Peyer's patch (tissue), 4 donors: ENCODE measurements around the gene THOC6. TPM values are rescaled to one million over a fixed set of nuclear protein-coding genes. Genes with fewer than 3 reads are reported as not detected.
A peak's percentile ranks its signal among the peaks of the same experiment; 100 is the strongest.

ENCODE experiments used
- DNase-seq, 3 donors: peaks; one replicate each; pipeline ENCODE4 v3.0.0-alpha.2; 2017 to 2019
- H3K27ac ChIP-seq, 4 donors: fragments of 200-600 bp; sonication (generic); one replicate each; pipeline ENCODE4 v1.5.1; 2016 to 2019
- H3K27me3 ChIP-seq, 2 donors: fragments of 200-600 bp; sonication (generic); one replicate each; pipeline ENCODE4 v1.5.1; 2019
- H3K36me3 ChIP-seq, 3 donors: fragments of 200-600 bp; sonication (generic); one replicate each; pipeline ENCODE4 v1.5.1; 2016 to 2019
- H3K4me1 ChIP-seq, 4 donors: fragments of 200-600 bp; sonication (generic); one replicate each; pipeline ENCODE4 v1.5.1; 2016 to 2019
- H3K4me3 ChIP-seq, 4 donors: fragments of 200-600 bp; sonication (generic); 1 replicate in 3 of 4; 2 replicates in 1 of 4; pipeline ENCODE4 v1.5.1; 2016 to 2019; ENCODE audit warnings: mild to moderate bottlenecking in 1 of 4
- H3K9me3 ChIP-seq, 4 donors: fragments of 200-600 bp; sonication (generic); one replicate each; pipeline ENCODE4 v1.5.1; 2016 to 2019; ENCODE audit warnings: mild to moderate bottlenecking in 1 of 4
- CTCF ChIP-seq, 6 experiments: fragments of 450-650 bp in 4 of 6; fragments of 200-600 bp in 2 of 6; sonication (generic) in 1 of 6; IDR thresholded peaks; one replicate each; pipeline ENCODE4 v1.5.1; 2017 to 2019; ENCODE audit warnings: antibody characterized with exemption in 6 of 6, mild to moderate bottlenecking in 3 of 6, moderate library complexity in 1 of 6
- POLR2A ChIP-seq, 2 donors: fragments of 450-650 bp; IDR thresholded peaks; one replicate each; pipeline ENCODE4 v1.5.1; 2017; ENCODE audit warnings: antibody characterized with exemption in 2 of 2, mild to moderate bottlenecking in 2 of 2, moderate library complexity in 2 of 2
- total RNA-seq, 4 donors: library from RNA; depleted of rRNA; stranded (reverse); fragments of >200 nt; gene quantifications; one replicate each; pipeline ENCODE4 v1.1.0, GENCODE V29; 2016

The THOC6 gene
- total RNA-seq, 4 donors from 2014 or later, result 9.6 to 64.4 (median 27.1) TPM

- no peaks in the 10 kb centered on the region for H3K36me3 ChIP-seq
- no peak overlapping the region for H3K27ac ChIP-seq
- peaks cover 5 to 19% (median 5%) of the 10 kb centered on the region in 4 donors for H3K4me1 ChIP-seq
- TF ChIP-seq POLR2A (IDR thresholded peaks at IDR 0.05) (no peak), CTCF (IDR thresholded peaks at IDR 0.05) (no peak)
- no peaks in the 10 kb centered on the region for H3K27me3 ChIP-seq
- H3K4me3 ChIP-seq, result no peak overlapping the region
- no peak for DNase-seq
- no peaks in the 10 kb centered on the region for H3K9me3 ChIP-seq
Observed at GRCh38 chr16:2977440-2977839, 46.4 kb upstream of the THOC6 start.

GRCh38 chr16:2979669-2980226 is 44.1 kb upstream of the THOC6 start:
- H3K36me3 ChIP-seq, result no peaks in the 10 kb centered on the region
- no peaks in the 10 kb centered on the region for H3K9me3 ChIP-seq
- H3K4me1 ChIP-seq, result peaks cover 5 to 23% (median 7%) of the 10 kb centered on the region in 4 donors
- H3K27me3 ChIP-seq, result no peaks in the 10 kb centered on the region
- TF ChIP-seq CTCF (IDR thresholded peaks at IDR 0.05), result no peak
- no peak for TF ChIP-seq POLR2A (IDR thresholded peaks at IDR 0.05)
- H3K4me3 ChIP-seq, result peak overlapping the region; percentile 74 to 93 (median 76)
- H3K27ac ChIP-seq, result peak overlapping the region in 1 of 4 donors; percentile 85
- no peak for DNase-seq

GRCh38 chr16:2980227-2981176 is 43.3 kb upstream of the THOC6 start, which contains the start of gene PKMYT1:
TSS of gene PKMYT1 (minus strand) at chr16:2980446. CDS start at chr16:2979657, 789 bp downstream.
- no peaks in the 10 kb centered on the region for H3K36me3 ChIP-seq
- no peaks in the 10 kb centered on the region for H3K9me3 ChIP-seq
- H3K27ac ChIP-seq, result peak within 1 kb of the TSS; percentile 85 to 93 (median 89)
- no peaks in the 10 kb centered on the region for H3K27me3 ChIP-seq
- DNase-seq, result peak; percentile 86 to 96 (median 96)
- TF ChIP-seq CTCF (IDR thresholded peaks at IDR 0.05), result no peak
- TF ChIP-seq POLR2A (IDR thresholded peaks at IDR 0.05), result peak; percentile 97
- H3K4me3 ChIP-seq, result peak within 1 kb of the TSS; percentile 74 to 93 (median 76)
- H3K4me1 ChIP-seq, result peaks cover 5 to 23% (median 7%) of the 10 kb centered on the region in 4 donors

- no peaks in the 10 kb centered on the region for H3K27me3 ChIP-seq
- peak overlapping the region in 3 of 4 donors; percentile 75 to 93 (median 76) for H3K4me3 ChIP-seq
- DNase-seq, result no peak
- no peaks in the 10 kb centered on the region for H3K36me3 ChIP-seq
- H3K27ac ChIP-seq, result no peak overlapping the region
- H3K9me3 ChIP-seq, result no peaks in the 10 kb centered on the region
- TF ChIP-seq CTCF (IDR thresholded peaks at IDR 0.05) (no peak), POLR2A (IDR thresholded peaks at IDR 0.05) (no peak)
- H3K4me1 ChIP-seq, result peaks cover 5 to 23% (median 7%) of the 10 kb centered on the region in 4 donors
Observed at GRCh38 chr16:2981177-2981898, 42.5 kb upstream of the THOC6 start.

GRCh38 chr16:2981899-2982250 is 42.0 kb upstream of the THOC6 start:
- TF ChIP-seq CTCF (IDR thresholded peaks at IDR 0.05) (no peak), POLR2A (IDR thresholded peaks at IDR 0.05) (no peak)

More at GRCh38 chr16:2981899-2982250, 42.0 kb upstream of the THOC6 start:
- Histone ChIP-seq H3K27ac (no peak overlapping the region), H3K27me3 (no peaks in the 10 kb centered on the region), H3K4me3 (no peak overlapping the region), H3K4me1 (peaks cover 5 to 23% (median 7%) of the 10 kb centered on the region in 4 donors), H3K9me3 (no peaks in the 10 kb centered on the region), H3K36me3 (no peaks in the 10 kb centered on the region)
- no peak for DNase-seq
